ENCODE results near the gene PRPSAP1. TPM values are rescaled to one million over a fixed set of nuclear protein-coding genes. Genes with fewer than 3 reads are reported as not detected.
A peak's percentile ranks its signal among the peaks of the same experiment; 100 is the strongest.
"Not testable (repeated sequence)": the region's sequence is repeated elsewhere in the genome, so short reads cannot be mapped to it uniquely, and the experiment has no call there.

Gene PRPSAP1
- total RNA-seq, 2 experiments from 2014 or later, result 59.9 to 66.7 TPM

GRCh38 chr17:76366247-76366646 is 12.5 kb upstream of the PRPSAP1 start:
- POLR2A ChIA-PET, result interaction anchor here (1.0 kb wide), 1 partner anchor 13 kb away, joined by 3 read pairs; no protein-coding TSS in a partner anchor
- Mint-ChIP-seq H3K9me3 (no peaks in the 10 kb centered on the region), H3K36me3 (ENCODE audit: low read depth) (no peaks in the 10 kb centered on the region), H3K27ac (no peak overlapping the region), H3K4me1 (peaks cover 2% of the 10 kb centered on the region), H3K4me3 (no peak overlapping the region), H3K27me3 (no peaks in the 10 kb centered on the region)
- no peak for DNase-seq
- CTCF ChIA-PET, result interaction anchor here (0.9 to 5.5 kb wide), 4 partner anchors 13 to 32 kb away, joined by 3 to 29 read pairs (median 10); partner anchors contain the start of genes PRPSAP1 and SPHK1

- no peaks in the 10 kb centered on the region for H3K36me3 Mint-ChIP-seq (ENCODE audit: low read depth)
- no peak overlapping the region for H3K4me3 Mint-ChIP-seq
- DNase-seq, result no peak
- H3K27ac Mint-ChIP-seq, result no peak overlapping the region
- H3K4me1 Mint-ChIP-seq, result peaks cover 2% of the 10 kb centered on the region
- H3K9me3 Mint-ChIP-seq, result no peaks in the 10 kb centered on the region
- H3K27me3 Mint-ChIP-seq, result peaks cover 2% of the 10 kb centered on the region
- CTCF ChIA-PET, result interaction anchor here (0.6 to 5.5 kb wide), 6 partner anchors 10 to 33 kb away, joined by 3 to 29 read pairs (median 5); partner anchors contain the start of genes PRPSAP1 and SPHK1
- POLR2A ChIA-PET, result interaction anchor here (1.4 to 3.4 kb wide), 3 partner anchors 12 to 20 kb away, joined by 3 to 18 read pairs (median 5); partner anchors contain the start of genes PRPSAP1 and SPHK1
Measured at GRCh38 chr17:76365256-76365903, 11.7 kb upstream of the PRPSAP1 start.

- CTCF ChIA-PET, result interaction anchor here (1.3 to 5.5 kb wide), 2 partner anchors 22 to 64 kb away, joined by 4 to 29 read pairs; partner anchors contain the start of gene SPHK1
- H3K4me1 Mint-ChIP-seq, result peaks cover 2% of the 10 kb centered on the region
- peaks cover 5% of the 10 kb centered on the region for H3K27me3 Mint-ChIP-seq
- H3K9me3 Mint-ChIP-seq, result no peaks in the 10 kb centered on the region
- no peaks in the 10 kb centered on the region for H3K36me3 Mint-ChIP-seq (ENCODE audit: low read depth)
- H3K27ac Mint-ChIP-seq, result no peak overlapping the region
- H3K4me3 Mint-ChIP-seq, result no peak overlapping the region
- POLR2A ChIA-PET, result interaction anchor here (1.8 to 3.4 kb wide), 2 partner anchors 10 to 22 kb away, joined by 7 to 18 read pairs; partner anchors contain the start of genes PRPSAP1 and SPHK1
- DNase-seq, result no peak
Measured at GRCh38 chr17:76363107-76363842, 9.6 kb upstream of the PRPSAP1 start.

- H3K27ac Mint-ChIP-seq, result no peak overlapping the region
- H3K9me3 Mint-ChIP-seq, result no peaks in the 10 kb centered on the region
- peaks cover 5% of the 10 kb centered on the region for H3K27me3 Mint-ChIP-seq
- CTCF ChIA-PET, result no interaction called here
- H3K36me3 Mint-ChIP-seq (ENCODE audit: low read depth), result no peaks in the 10 kb centered on the region
- peaks cover 7% of the 10 kb centered on the region for H3K4me1 Mint-ChIP-seq
- POLR2A ChIA-PET, result no interaction called here
- H3K4me3 Mint-ChIP-seq, result no peak overlapping the region
- DNase-seq, result no peak
Measured at GRCh38 chr17:76360461-76360860, 6.7 kb upstream of the PRPSAP1 start.

GRCh38 chr17:76359776-76360175 is 6.1 kb upstream of the PRPSAP1 start:
- H3K4me1 Mint-ChIP-seq; H3K4me3 Mint-ChIP-seq; H3K36me3 Mint-ChIP-seq (ENCODE audit: low read depth); POLR2A ChIA-PET; H3K27ac Mint-ChIP-seq; DNase-seq; H3K27me3 Mint-ChIP-seq; CTCF ChIA-PET; H3K9me3 Mint-ChIP-seq: not testable (repeated sequence)

GRCh38 chr17:76359375-76359774 is 5.7 kb upstream of the PRPSAP1 start:
- no peaks in the 10 kb centered on the region for H3K9me3 Mint-ChIP-seq
- H3K4me3 Mint-ChIP-seq, result no peak overlapping the region
- no peak overlapping the region for H3K27ac Mint-ChIP-seq
- H3K27me3 Mint-ChIP-seq, result peaks cover 5% of the 10 kb centered on the region
- H3K36me3 Mint-ChIP-seq (ENCODE audit: low read depth), result no peaks in the 10 kb centered on the region
- peaks cover 12% of the 10 kb centered on the region for H3K4me1 Mint-ChIP-seq
- POLR2A ChIA-PET, result no interaction called here
- DNase-seq, result no peak
- CTCF ChIA-PET, result no interaction called here

- H3K4me3 Mint-ChIP-seq, result no peak overlapping the region
- peaks cover 2% of the 10 kb centered on the region for H3K36me3 Mint-ChIP-seq (ENCODE audit: low read depth)
- H3K9me3 Mint-ChIP-seq, result no peaks in the 10 kb centered on the region
- no peak for DNase-seq
- H3K27ac Mint-ChIP-seq, result no peak overlapping the region
- H3K4me1 Mint-ChIP-seq, result peaks cover 18% of the 10 kb centered on the region
- POLR2A ChIA-PET, result interaction anchor here (1.8 kb wide), 1 partner anchor 27 kb away, joined by 8 read pairs; the partner anchor contains the start of gene SPHK1
- peaks cover 5% of the 10 kb centered on the region for H3K27me3 Mint-ChIP-seq
- CTCF ChIA-PET, result interaction anchor here (1.0 kb wide), 1 partner anchor 40 kb away, joined by 4 read pairs; no protein-coding TSS in a partner anchor
Measured at GRCh38 chr17:76357597-76358158, 4.0 kb upstream of the PRPSAP1 start.

GRCh38 chr17:76356803-76357456 is 3.2 kb upstream of the PRPSAP1 start:
- CTCF ChIA-PET, result no interaction called here
- H3K27ac Mint-ChIP-seq, result no peak overlapping the region
- H3K9me3 Mint-ChIP-seq, result no peaks in the 10 kb centered on the region
- H3K36me3 Mint-ChIP-seq (ENCODE audit: low read depth), result peaks cover 2% of the 10 kb centered on the region
- POLR2A ChIA-PET, result interaction anchor here (1.8 kb wide), 1 partner anchor 28 kb away, joined by 8 read pairs; the partner anchor contains the start of gene SPHK1
- peaks cover 5% of the 10 kb centered on the region for H3K27me3 Mint-ChIP-seq
- H3K4me1 Mint-ChIP-seq, result peaks cover 23% of the 10 kb centered on the region
- H3K4me3 Mint-ChIP-seq, result no peak overlapping the region
- no peak for DNase-seq

GRCh38 chr17:76354747-76355310 is 1.1 kb upstream of the PRPSAP1 start:
- Mint-ChIP-seq H3K27me3 (no peaks in the 10 kb centered on the region), H3K27ac (peak overlapping the region; percentile 47), H3K4me1 (peaks cover 30% of the 10 kb centered on the region), H3K4me3 (peak overlapping the region; percentile 94), H3K9me3 (no peaks in the 10 kb centered on the region), H3K36me3 (ENCODE audit: low read depth) (peaks cover 2% of the 10 kb centered on the region)
- ChIA-PET POLR2A (interaction anchor here (0.8 to 4.9 kb wide), 6 partner anchors 21 to 576 kb away, joined by 3 to 87 read pairs (median 4); partner anchors contain the start of gene SPHK1), CTCF (interaction anchor here (0.6 to 5.8 kb wide), 4 partner anchors 15 to 43 kb away, joined by 5 to 48 read pairs (median 22); partner anchors contain the start of gene SPHK1)
- no peak for DNase-seq

- Mint-ChIP-seq H3K4me3 (peak overlapping the region; percentile 94), H3K4me1 (peaks cover 30% of the 10 kb centered on the region)
Measured at GRCh38 chr17:76354317-76354729, 607 bp upstream of the PRPSAP1 start.

GRCh38 chr17:76353004-76353598 is 615 bp downstream of the PRPSAP1 start:
- peak; percentile 17 for DNase-seq
- Mint-ChIP-seq H3K4me1 (peaks cover 30% of the 10 kb centered on the region), H3K9me3 (no peaks in the 10 kb centered on the region), H3K4me3 (peak overlapping the region; percentile 94), H3K36me3 (ENCODE audit: low read depth) (peaks cover 2% of the 10 kb centered on the region), H3K27me3 (no peaks in the 10 kb centered on the region), H3K27ac (peak overlapping the region; percentile 97)
- CTCF ChIA-PET, result interaction anchor here (0.8 to 5.8 kb wide), 13 partner anchors 13 to 477 kb away, joined by 3 to 48 read pairs (median 4); partner anchors contain the start of gene SPHK1
- POLR2A ChIA-PET, result interaction anchor here (0.6 to 4.9 kb wide), 26 partner anchors 8 to 400 kb away, joined by 3 to 87 read pairs (median 4); partner anchors contain the start of genes ACOX1, SPHK1, TEN1 and UBALD2

More at GRCh38 chr17:76354317-76354729, 607 bp upstream of the PRPSAP1 start:
- H3K27me3 Mint-ChIP-seq, result no peaks in the 10 kb centered on the region
- no peak for DNase-seq
- no peaks in the 10 kb centered on the region for H3K9me3 Mint-ChIP-seq
- H3K27ac Mint-ChIP-seq, result peak overlapping the region; percentile 97
- CTCF ChIA-PET, result interaction anchor here (0.6 to 5.8 kb wide), 8 partner anchors 11 to 478 kb away, joined by 3 to 48 read pairs (median 5); partner anchors contain the start of gene SPHK1
- H3K36me3 Mint-ChIP-seq (ENCODE audit: low read depth), result peaks cover 2% of the 10 kb centered on the region
- POLR2A ChIA-PET, result interaction anchor here (0.9 to 4.9 kb wide), 18 partner anchors 9 to 522 kb away, joined by 3 to 87 read pairs (median 4); partner anchors contain the start of genes SPHK1 and UBE2O
